ENCODE data around the gene SCT. TPM values are rescaled to one million over a fixed set of nuclear protein-coding genes. Genes with fewer than 3 reads are reported as not detected.

The SCT gene
- total RNA-seq, 1 donor from 2014 or later, result 2.1 TPM

DNA sequence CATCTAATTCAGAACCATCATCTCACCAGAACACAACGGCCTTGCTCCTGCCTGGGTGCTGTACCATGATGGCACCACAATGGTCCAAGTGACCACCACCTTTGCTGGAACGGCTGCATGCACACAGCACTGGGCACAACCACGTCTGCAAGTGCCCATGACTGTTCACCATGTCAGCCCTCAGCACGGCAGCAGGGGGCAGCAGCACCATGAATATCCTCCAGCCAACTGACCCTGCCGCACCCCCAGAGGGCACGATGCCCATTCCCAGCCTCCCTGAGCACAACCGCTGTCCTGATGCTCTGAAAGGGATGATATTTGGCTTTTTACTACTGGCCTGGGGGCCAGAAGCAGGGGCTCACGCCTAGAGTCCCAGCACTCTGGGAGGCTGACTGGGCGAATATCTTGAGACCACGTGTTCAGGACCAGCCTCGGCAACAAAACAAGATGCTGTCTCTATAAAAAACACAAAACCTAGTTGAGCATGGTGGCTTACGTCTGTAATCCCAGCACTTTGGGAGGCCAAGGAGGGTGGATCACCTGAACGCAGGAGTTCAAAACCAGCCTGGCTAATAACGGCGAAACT is 35.8 kb upstream of the SCT start:
- Histone ChIP-seq H3K4me3 (ENCODE audit: low read depth, low read length) (no peak overlapping the region), H3K36me3 (ENCODE audit: control insufficient read depth, insufficient read depth, low read length) (peaks cover 3% of the 10 kb centered on the region), H3K27me3 (ENCODE audit: control insufficient read depth, insufficient read depth, low read length) (no peaks in the 10 kb centered on the region)
- TF ChIP-seq, protein P1, sequence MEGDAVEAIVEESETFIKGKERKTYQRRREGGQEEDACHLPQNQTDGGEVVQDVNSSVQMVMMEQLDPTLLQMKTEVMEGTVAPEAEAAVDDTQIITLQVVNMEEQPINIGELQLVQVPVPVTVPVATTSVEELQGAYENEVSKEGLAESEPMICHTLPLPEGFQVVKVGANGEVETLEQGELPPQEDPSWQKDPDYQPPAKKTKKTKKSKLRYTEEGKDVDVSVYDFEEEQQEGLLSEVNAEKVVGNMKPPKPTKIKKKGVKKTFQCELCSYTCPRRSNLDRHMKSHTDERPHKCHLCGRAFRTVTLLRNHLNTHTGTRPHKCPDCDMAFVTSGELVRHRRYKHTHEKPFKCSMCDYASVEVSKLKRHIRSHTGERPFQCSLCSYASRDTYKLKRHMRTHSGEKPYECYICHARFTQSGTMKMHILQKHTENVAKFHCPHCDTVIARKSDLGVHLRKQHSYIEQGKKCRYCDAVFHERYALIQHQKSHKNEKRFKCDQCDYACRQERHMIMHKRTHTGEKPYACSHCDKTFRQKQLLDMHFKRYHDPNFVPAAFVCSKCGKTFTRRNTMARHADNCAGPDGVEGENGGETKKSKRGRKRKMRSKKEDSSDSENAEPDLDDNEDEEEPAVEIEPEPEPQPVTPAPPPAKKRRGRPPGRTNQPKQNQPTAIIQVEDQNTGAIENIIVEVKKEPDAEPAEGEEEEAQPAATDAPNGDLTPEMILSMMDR (IDR thresholded peaks at IDR 0.05; ENCODE audit: insufficient read depth, low read length, poor library complexity, severe bottlenecking), result peak; percentile 70
- no peak for DNase-seq (ENCODE audit: low read depth)

GRCh38 chr11:660681-661444 is 33.9 kb upstream of the SCT start:
- peaks cover 2% of the 10 kb centered on the region for H3K36me3 ChIP-seq (ENCODE audit: control insufficient read depth, insufficient read depth, low read length)
- no peaks in the 10 kb centered on the region for H3K27me3 ChIP-seq (ENCODE audit: control insufficient read depth, insufficient read depth, low read length)
- DNase-seq (ENCODE audit: low read depth), result no peak
- TF ChIP-seq, protein P1 (IDR thresholded peaks at IDR 0.05; ENCODE audit: insufficient read depth, low read length, poor library complexity, severe bottlenecking), result no peak
- no peak overlapping the region for H3K4me3 ChIP-seq (ENCODE audit: low read depth, low read length)

DNA sequence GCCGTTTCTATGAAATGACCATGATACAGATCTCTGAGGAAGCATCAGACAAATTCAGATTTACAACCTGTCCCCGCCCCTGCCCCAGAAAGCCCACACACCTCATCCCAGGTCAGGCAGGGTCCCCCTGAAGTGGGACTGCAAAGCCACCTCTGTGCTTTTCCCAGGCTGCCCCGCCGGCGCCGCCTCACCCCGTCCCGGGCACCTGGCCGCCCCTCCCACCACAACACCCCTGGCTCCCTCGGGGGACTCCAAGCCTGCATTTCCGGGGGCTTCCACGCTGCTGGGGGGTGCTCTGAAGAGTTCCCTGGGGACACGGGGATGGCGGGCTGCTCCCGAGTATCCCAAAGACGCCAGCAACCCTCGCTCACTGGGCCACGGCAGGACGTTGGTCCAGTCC is 33.3 kb upstream of the SCT start:
- Histone ChIP-seq H3K4me3 (ENCODE audit: low read depth, low read length) (no peak overlapping the region), H3K27me3 (ENCODE audit: control insufficient read depth, insufficient read depth, low read length) (no peaks in the 10 kb centered on the region), H3K36me3 (ENCODE audit: control insufficient read depth, insufficient read depth, low read length) (peaks cover 2% of the 10 kb centered on the region)
- no peak for DNase-seq (ENCODE audit: low read depth)
- TF ChIP-seq, protein P1 (IDR thresholded peaks at IDR 0.05; ENCODE audit: insufficient read depth, low read length, poor library complexity, severe bottlenecking), result no peak

DNA sequence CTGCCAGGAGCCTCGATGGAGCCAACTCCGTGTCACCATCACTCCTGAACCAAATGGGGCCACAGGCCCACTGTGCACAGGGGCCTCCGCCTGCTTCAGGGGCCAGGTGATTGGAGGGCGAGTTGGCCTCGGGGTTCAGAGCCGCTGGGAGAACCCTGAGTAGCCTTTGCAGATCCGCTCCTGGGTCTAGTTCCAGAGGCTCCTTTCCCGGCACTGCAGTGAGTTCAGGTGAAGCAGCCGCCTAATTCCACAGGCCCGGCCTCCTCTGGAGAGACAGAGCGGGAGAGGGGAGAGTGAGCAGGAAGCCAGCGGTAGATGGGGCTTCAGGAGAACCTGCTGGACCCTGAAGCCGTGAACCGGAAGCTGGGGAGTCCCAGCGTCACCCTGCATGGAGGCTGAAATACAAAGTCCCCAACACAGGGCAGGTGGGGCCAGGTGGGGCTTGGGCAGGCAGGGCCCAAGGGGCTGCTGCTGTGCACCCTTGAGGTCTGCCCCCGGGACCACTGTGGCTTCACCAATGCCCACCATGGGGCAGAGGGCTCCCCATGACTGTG is 32.6 kb upstream of the SCT start:
- DNase-seq (ENCODE audit: low read depth), result no peak
- H3K36me3 ChIP-seq (ENCODE audit: control insufficient read depth, insufficient read depth, low read length), result peaks cover 2% of the 10 kb centered on the region
- TF ChIP-seq, protein P1 (IDR thresholded peaks at IDR 0.05; ENCODE audit: insufficient read depth, low read length, poor library complexity, severe bottlenecking), result no peak
- H3K4me3 ChIP-seq (ENCODE audit: low read depth, low read length), result no peak overlapping the region
- H3K27me3 ChIP-seq (ENCODE audit: control insufficient read depth, insufficient read depth, low read length), result no peaks in the 10 kb centered on the region

DNA sequence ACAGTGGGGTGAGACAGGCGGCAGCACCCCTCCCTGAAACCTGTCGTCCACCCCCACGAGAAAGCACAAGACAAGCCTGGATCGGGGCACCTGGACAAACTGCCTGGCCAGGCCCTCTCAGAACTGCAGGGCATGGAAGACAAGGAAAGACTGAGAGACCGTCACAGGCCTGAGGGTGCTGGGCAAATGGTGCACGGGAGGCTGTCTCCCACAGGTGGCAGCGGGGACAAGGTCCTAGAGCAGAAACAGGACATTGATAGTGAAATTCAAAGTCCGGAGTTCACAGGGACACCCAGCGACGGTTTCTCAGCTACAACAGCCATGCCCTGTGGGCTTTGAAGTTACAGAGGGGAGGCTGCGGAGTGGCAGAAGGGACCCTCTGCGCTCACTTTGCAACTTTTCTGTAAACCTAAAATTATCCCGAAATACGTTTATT is 30.7 kb upstream of the SCT start:
- H3K4me3 ChIP-seq (ENCODE audit: low read depth, low read length), result no peak overlapping the region
- no peak for DNase-seq (ENCODE audit: low read depth)
- H3K27me3 ChIP-seq (ENCODE audit: control insufficient read depth, insufficient read depth, low read length), result no peaks in the 10 kb centered on the region
- TF ChIP-seq, protein P1 (IDR thresholded peaks at IDR 0.05; ENCODE audit: insufficient read depth, low read length, poor library complexity, severe bottlenecking), result no peak
- H3K36me3 ChIP-seq (ENCODE audit: control insufficient read depth, insufficient read depth, low read length), result peaks cover 5% of the 10 kb centered on the region

Measured in kidney epithelial cell (primary cell).